Neural cell (in vitro differentiated cells): ENCODE data around the gene PCBD2. TPM values are rescaled to one million over a fixed set of nuclear protein-coding genes. Genes with fewer than 3 reads are reported as not detected.

Source experiments
- H2AFZ ChIP-seq: fragments of 200-600, 300-800 bp; sonication (generic), shearing (Covaris generic); 2 replicates; pipeline ENCODE4 v1.6.0; 2014; ENCODE audit warnings: low read depth, mild to moderate bottlenecking, antibody characterized with exemption, low read length, moderate library complexity
- H3F3A ChIP-seq: fragments of 200-600 bp; shearing (Covaris generic); 2 replicates; pipeline ENCODE4 v1.6.1; 2016; ENCODE audit warnings: mild to moderate bottlenecking, moderate library complexity, mixed read lengths, antibody characterized with exemption, low read length; ENCODE audit not compliant: insufficient read depth, poor library complexity, severe bottlenecking
- H3K27ac ChIP-seq: fragments of 200-600, 300-800 bp; sonication (generic), shearing (Covaris generic); 2 replicates; pipeline ENCODE4 v1.5.1; 2014; ENCODE audit warnings: mild to moderate bottlenecking, low read length, moderate library complexity
- H3K27me3 ChIP-seq: fragments of 300-800, 200-600 bp; sonication (generic), shearing (Covaris generic); 2 replicates; pipeline ENCODE4 v1.6.0; 2014; ENCODE audit warnings: mild to moderate bottlenecking, low read depth, low read length, moderate library complexity; ENCODE audit not compliant: insufficient read depth
- H3K36me3 ChIP-seq: fragments of 300-800, 200-600 bp; sonication (generic), shearing (Covaris generic); 2 replicates; pipeline ENCODE4 v1.5.1; 2014; ENCODE audit warnings: mild to moderate bottlenecking, antibody characterized with exemption, low read length, moderate library complexity; ENCODE audit not compliant: insufficient read depth
- H3K4me2 ChIP-seq: fragments of 300-800, 200-600 bp; sonication (generic), shearing (Covaris generic); 2 replicates; pipeline ENCODE4 v1.6.0; 2014; ENCODE audit warnings: mild to moderate bottlenecking, low read length
- H3K4me3 ChIP-seq: fragments of 300-800, 200-600 bp; sonication (generic), shearing (Covaris generic); 2 replicates; pipeline ENCODE4 v1.5.1; 2014; ENCODE audit warnings: mild to moderate bottlenecking, low read length, moderate library complexity
- H3K79me2 ChIP-seq: fragments of 200-600 bp; shearing (Covaris generic); replicated peaks from 2 replicates; pipeline ENCODE4 v1.6.0; 2014; ENCODE audit warnings: mild to moderate bottlenecking, low read length, moderate library complexity; ENCODE audit not compliant: insufficient read depth
- H3K9ac ChIP-seq: fragments of 300-800, 200-600 bp; sonication (generic), shearing (Covaris generic); 2 replicates; pipeline ENCODE4 v1.6.1; 2016; ENCODE audit warnings: mild to moderate bottlenecking, low read length, mixed read lengths
- H3K9me2 ChIP-seq: fragments of 200-600 bp; shearing (Covaris generic); 2 replicates; pipeline ENCODE4 v1.6.1; 2016; ENCODE audit warnings: mild to moderate bottlenecking, low read length, mixed read lengths; ENCODE audit not compliant: insufficient read depth
- H3K9me3 ChIP-seq: fragments of 200-600, 300-800 bp; sonication (generic), shearing (Covaris generic); 2 replicates; pipeline ENCODE4 v1.6.1; 2016; ENCODE audit warnings: mild to moderate bottlenecking, mixed run types, low read length, moderate library complexity, mixed read lengths
- H4K20me1 ChIP-seq: fragments of 200-600 bp; shearing (Covaris generic); 2 replicates; pipeline ENCODE4 v1.6.1; 2016; ENCODE audit warnings: mild to moderate bottlenecking, mixed run types; ENCODE audit not compliant: insufficient read depth
- CTCF ChIP-seq: fragments of 450-650 bp; IDR thresholded peaks from 2 replicates; pipeline ENCODE4 v1.5.1; 2014; ENCODE audit warnings: antibody characterized with exemption, mild to moderate bottlenecking, moderate library complexity; ENCODE audit not compliant: poor library complexity, severe bottlenecking
- EP300 ChIP-seq: fragments of 450-650 bp; conservative IDR thresholded peaks from 2 replicates; pipeline ENCODE4 v1.6.1; 2014; ENCODE audit warnings: antibody characterized with exemption, mild to moderate bottlenecking, moderate library complexity; ENCODE audit not compliant: poor library complexity, severe bottlenecking
- MXI1 ChIP-seq: fragments of 450-650 bp; conservative IDR thresholded peaks from 2 replicates; pipeline ENCODE4 v1.6.1; 2014; ENCODE audit warnings: antibody characterized with exemption, mild to moderate bottlenecking; ENCODE audit not compliant: poor library complexity, severe bottlenecking
- POLR2AphosphoS5 ChIP-seq: IDR thresholded peaks from 2 replicates; pipeline ENCODE4 v1.6.1; 2012
- RAD21 ChIP-seq: fragments of 450-650 bp; conservative IDR thresholded peaks from 2 replicates; pipeline ENCODE4 v1.6.1; 2014; ENCODE audit warnings: antibody characterized with exemption, mild to moderate bottlenecking, moderate library complexity
- REST ChIP-seq: IDR thresholded peaks from 2 replicates; pipeline ENCODE4 v1.6.1; 2012; ENCODE audit warnings: borderline replicate concordance
- SMC3 ChIP-seq: fragments of 450-650 bp; conservative IDR thresholded peaks from 2 replicates; pipeline ENCODE4 v1.6.1; 2014; ENCODE audit warnings: antibody characterized with exemption, mild to moderate bottlenecking, moderate library complexity; ENCODE audit not compliant: poor library complexity
- TAF1 ChIP-seq: IDR thresholded peaks from 2 replicates; pipeline ENCODE4 v1.6.1; 2012; ENCODE audit warnings: low read depth
- polyA plus RNA-seq: library from polyadenylated mRNA; depleted of rRNA; stranded (reverse); fragments of >200 nt; gene quantifications from 2 replicates; pipeline ENCODE4 v1.2.3, GENCODE V29; 2014

PCBD2 gene
- polyA plus RNA-seq, 1 donor from 2014 or later = 6.0 TPM

- TF ChIP-seq MXI1 (no peak), TAF1 (no peak), CTCF (no peak), SMC3 (no peak), POLR2AphosphoS5 (no peak)
- no peak overlapping the region for H3K4me3 ChIP-seq
- H3K4me2 ChIP-seq = no peak overlapping the region
- no peaks in the 10 kb centered on the region for H3K27me3 ChIP-seq
- no peaks in the 10 kb centered on the region for H4K20me1 ChIP-seq
- H3K36me3 ChIP-seq = peaks cover 3% of the 10 kb centered on the region
- H3K9me3 ChIP-seq = no peaks in the 10 kb centered on the region
- no peaks in the 10 kb centered on the region for H3K9me2 ChIP-seq
- no peak overlapping the region for H2AFZ ChIP-seq
- H3K27ac ChIP-seq = no peak overlapping the region
- no peaks in the 10 kb centered on the region for H3F3A ChIP-seq
- no peak overlapping the region for H3K9ac ChIP-seq
- peaks cover 3% of the 10 kb centered on the region for H3K79me2 ChIP-seq
Measured at GRCh38 chr5:134887593-134888159, 17.3 kb upstream of the PCBD2 start.

GRCh38 chr5:134889335-134889734 is 15.6 kb upstream of the PCBD2 start:
- Histone ChIP-seq H3K27ac (no peak overlapping the region), H3K36me3 (peaks cover 3% of the 10 kb centered on the region), H3K4me3 (no peak overlapping the region), H3K9me3 (no peaks in the 10 kb centered on the region), H3K27me3 (no peaks in the 10 kb centered on the region), H3K4me2 (no peak overlapping the region), H3F3A (no peaks in the 10 kb centered on the region), H4K20me1 (no peaks in the 10 kb centered on the region), H3K9me2 (no peaks in the 10 kb centered on the region), H3K9ac (no peak overlapping the region), H3K79me2 (peaks cover 3% of the 10 kb centered on the region), H2AFZ (no peak overlapping the region)
- TF ChIP-seq MXI1 = no peak

GRCh38 chr5:134891473-134891872 is 13.5 kb upstream of the PCBD2 start:
- H4K20me1 ChIP-seq = no peaks in the 10 kb centered on the region
- H3K27ac ChIP-seq = no peak overlapping the region
- H3K36me3 ChIP-seq = peaks cover 7% of the 10 kb centered on the region
- no peak overlapping the region for H3K9ac ChIP-seq
- no peaks in the 10 kb centered on the region for H3F3A ChIP-seq
- peaks cover 3% of the 10 kb centered on the region for H3K79me2 ChIP-seq
- H3K27me3 ChIP-seq = no peaks in the 10 kb centered on the region
- H3K4me2 ChIP-seq = no peak overlapping the region
- no peaks in the 10 kb centered on the region for H3K9me3 ChIP-seq
- H3K4me3 ChIP-seq = no peak overlapping the region
- no peaks in the 10 kb centered on the region for H3K9me2 ChIP-seq
- no peak for TF ChIP-seq TAF1
- no peak for TF ChIP-seq EP300
- TF ChIP-seq RAD21 = no peak
- TF ChIP-seq REST = no peak
- no peak overlapping the region for H2AFZ ChIP-seq
